Keratinocyte (primary cell): ENCODE results near the gene SLC4A5. TPM values are rescaled to one million over a fixed set of nuclear protein-coding genes. Genes with fewer than 3 reads are reported as not detected.
A peak's percentile ranks its signal among the peaks of the same experiment; 100 is the strongest.

Experiments used
- DNase-seq: peaks from one replicate; pipeline ENCODE4 v3.0.0-alpha.2; 2011; ENCODE audit warnings: low read depth, missing footprints, low spot score
- FAIRE-seq: peaks from 2 replicates; lab custom pipeline; 2011; peaks lifted over from hg19 to GRCh38; lab: Jason Lieb, UNC
- H2AFZ ChIP-seq: 2 replicates; pipeline ENCODE4 v1.6.0; 2012; ENCODE audit warnings: low read length, control low read depth, inconsistent platforms; ENCODE audit not compliant: control insufficient read depth
- H3K27ac ChIP-seq: 2 replicates; pipeline ENCODE4 v1.5.1; 2011; ENCODE audit warnings: low read length; ENCODE audit not compliant: control insufficient read depth, insufficient read depth
- H3K27me3 ChIP-seq: 3 replicates; pipeline ENCODE4 v1.6.0; 2011; ENCODE audit warnings: low read length; ENCODE audit not compliant: control insufficient read depth, insufficient read depth; ENCODE audit errors: extremely low read depth
- H3K36me3 ChIP-seq, 2 experiments: 2 replicates in 1 of 2; 3 replicates in 1 of 2; pipeline ENCODE4 v1.5.1; 2011; ENCODE audit warnings: low read length in 2 of 2, mild to moderate bottlenecking in 1 of 2; ENCODE audit not compliant: control insufficient read depth in 2 of 2, insufficient read depth in 2 of 2; ENCODE audit errors: extremely low read depth in 1 of 2
- H3K4me1 ChIP-seq: 3 replicates; pipeline ENCODE4 v1.5.1; 2011; ENCODE audit warnings: low read length; ENCODE audit not compliant: control insufficient read depth, insufficient read depth; ENCODE audit errors: extremely low read depth
- H3K4me2 ChIP-seq: 3 replicates; pipeline ENCODE4 v1.6.0; 2011; ENCODE audit warnings: low read depth, low read length; ENCODE audit not compliant: control insufficient read depth, insufficient read depth; ENCODE audit errors: extremely low read depth
- H3K4me3 ChIP-seq, 3 experiments: fragments of 200-600 bp in 1 of 3; sonication (generic) in 1 of 3; 2 replicates in 2 of 3; 3 replicates in 1 of 3; pipeline ENCODE4 v1.5.1; 2011 to 2016; ENCODE audit warnings: low read length in 3 of 3, mild to moderate bottlenecking in 3 of 3, control low read depth in 2 of 3, inconsistent platforms in 1 of 3, low read depth in 1 of 3, mixed read lengths in 1 of 3, mixed run types in 1 of 3, moderate library complexity in 1 of 3; ENCODE audit not compliant: control insufficient read depth in 2 of 3, insufficient read depth in 2 of 3; ENCODE audit errors: extremely low read depth in 1 of 3
- H3K79me2 ChIP-seq: 2 replicates; pipeline ENCODE4 v1.6.0; 2012; ENCODE audit warnings: low read length; ENCODE audit not compliant: control insufficient read depth, insufficient read depth
- H3K9ac ChIP-seq: 3 replicates; pipeline ENCODE4 v1.6.0; 2011; ENCODE audit warnings: low read length; ENCODE audit not compliant: control insufficient read depth, insufficient read depth; ENCODE audit errors: extremely low read depth
- H3K9me1 ChIP-seq: 3 replicates; pipeline ENCODE4 v1.6.0; 2011; ENCODE audit warnings: low read length; ENCODE audit not compliant: control insufficient read depth, insufficient read depth; ENCODE audit errors: extremely low read depth
- H3K9me3 ChIP-seq: 2 replicates; pipeline ENCODE4 v1.5.1; 2012; ENCODE audit warnings: low read depth, low read length; ENCODE audit not compliant: control insufficient read depth
- H4K20me1 ChIP-seq: 3 replicates; pipeline ENCODE4 v1.6.0; 2011; ENCODE audit warnings: low read length; ENCODE audit not compliant: control insufficient read depth, insufficient read depth; ENCODE audit errors: extremely low read depth
- CTCF ChIP-seq, 3 experiments: IDR thresholded peaks in 1 of 3; conservative IDR thresholded peaks in 1 of 3; optimal IDR thresholded peaks in 1 of 3; 2 replicates in 2 of 3; 3 replicates in 1 of 3; pipeline versions ENCODE3 to v1.5.1; 2011; ENCODE audit warnings: low read length in 3 of 3, mild to moderate bottlenecking in 3 of 3, moderate library complexity in 2 of 3, control low read depth in 1 of 3, inconsistent platforms in 1 of 3; ENCODE audit not compliant: insufficient read depth in 2 of 3; ENCODE audit errors: extremely low read depth in 1 of 3
- EZH2 ChIP-seq: IDR thresholded peaks from one replicate; pipeline ENCODE4 v1.6.1; 2012; ENCODE audit warnings: inconsistent platforms, mild to moderate bottlenecking, low read length, moderate library complexity
- dilution Hi-C: fragments of 300-500 bp; cut with MboI; formaldehyde crosslinking; loops from one replicate; pipeline ENCODE4 v1.7.0; 2020; ENCODE audit warnings: low sequenced_read_pairs; ENCODE audit not compliant: extremely low pct_ligation_motif_present
- polyA plus RNA-seq, 5 experiments: library from polyadenylated mRNA; depleted of rRNA in 3 of 5; stranded (reverse) in 3 of 5; stranded (forward) in 1 of 5; unstranded in 1 of 5; fragments of >200 nt; gene quantifications; 1 replicate in 1 of 5; 2 replicates in 3 of 5; 3 replicates in 1 of 5; pipeline versions ENCODE4 v1.2.1 to v1.2.3, GENCODE V29; 2011 to 2012; ENCODE audit warnings: missing spikeins in 2 of 5, low read depth in 1 of 5, low replicate concordance in 1 of 5

SLC4A5 gene
- polyA plus RNA-seq, 1 donor (not counting 4 experiments of a cell fraction or from before 2014, with no cell fraction given): 0.22 TPM

GRCh38 chr2:74333896-74334586 lies 9.2 kb downstream of the SLC4A5 start:
- Histone ChIP-seq H3K27ac (no peak overlapping the region), H3K79me2 (no peaks in the 10 kb centered on the region), H4K20me1 (no peaks in the 10 kb centered on the region), H3K36me3 (no peaks in the 10 kb centered on the region), H3K4me1 (no peaks in the 10 kb centered on the region), H3K9me3 (no peaks in the 10 kb centered on the region), H2AFZ (no peak overlapping the region), H3K4me2 (no peak overlapping the region), H3K27me3 (no peaks in the 10 kb centered on the region), H3K4me3 (no peak overlapping the region), H3K9me1 (no peaks in the 10 kb centered on the region), H3K9ac (no peak overlapping the region)
- TF ChIP-seq EZH2 (no peak), CTCF (optimal IDR thresholded peaks at IDR 0.05 in 1 of 3, IDR thresholded peaks at IDR 0.05 in 1 of 3, conservative IDR thresholded peaks at IDR 0.05 in 1 of 3; ENCODE audit: extremely low read depth in 1 of 3, insufficient read depth in 2 of 3, low read length in 3 of 3) (no peak)
- no peak for DNase-seq
- no peak for FAIRE-seq
- dilution Hi-C loops: no loop called here

GRCh38 chr2:74333175-74333574 lies 10.0 kb downstream of the SLC4A5 start:
- DNase-seq (no peak), FAIRE-seq (no peak)
- dilution Hi-C loops: no loop called here
- no peaks in the 10 kb centered on the region for H4K20me1 ChIP-seq
- H3K36me3 ChIP-seq: no peaks in the 10 kb centered on the region
- H3K27ac ChIP-seq: no peak overlapping the region
- H3K79me2 ChIP-seq: no peaks in the 10 kb centered on the region
- no peaks in the 10 kb centered on the region for H3K4me1 ChIP-seq
- peak; percentile 40 to 70 (median 59) for TF ChIP-seq CTCF (optimal IDR thresholded peaks at IDR 0.05 in 1 of 3, IDR thresholded peaks at IDR 0.05 in 1 of 3, conservative IDR thresholded peaks at IDR 0.05 in 1 of 3; ENCODE audit: extremely low read depth in 1 of 3, insufficient read depth in 2 of 3, low read length in 3 of 3)
- TF ChIP-seq EZH2: no peak
- no peaks in the 10 kb centered on the region for H3K9me1 ChIP-seq
- no peak overlapping the region for H3K4me2 ChIP-seq
- no peak overlapping the region for H3K4me3 ChIP-seq
- H3K27me3 ChIP-seq: peaks cover under 1% of the 10 kb centered on the region
- no peak overlapping the region for H3K9ac ChIP-seq
- no peaks in the 10 kb centered on the region for H3K9me3 ChIP-seq
- no peak overlapping the region for H2AFZ ChIP-seq
